Suppressor macrophage (primary cell): ENCODE data around the gene FGF13.

Experiments used
- DNase-seq, 4 experiments: peaks; one replicate each; pipeline ENCODE4 v3.0.0-alpha.2; 2020 to 2022

Gene FGF13

DNA sequence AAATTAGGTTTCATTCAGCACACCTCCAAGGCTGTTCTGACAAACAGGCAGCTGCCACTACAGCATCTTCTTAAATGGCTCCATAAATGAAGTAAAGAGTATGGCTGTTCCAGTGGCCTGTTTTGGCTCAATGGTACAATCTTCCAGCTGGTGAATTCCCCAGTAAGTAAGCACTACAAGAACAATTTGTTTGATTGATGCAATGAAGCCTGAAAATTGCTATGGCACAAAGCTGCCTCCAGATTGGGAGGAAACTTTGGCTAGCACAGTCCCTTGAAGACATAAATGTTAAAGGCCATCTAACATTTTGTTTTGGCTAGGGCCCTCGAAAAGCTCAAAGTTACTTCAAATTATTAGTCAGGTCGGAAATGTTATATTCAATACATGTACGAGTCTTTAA is 47.5 kb downstream of the FGF13 start:
- no peak for DNase-seq

GRCh38 chrX:138651494-138651893 is 60.0 kb downstream of the FGF13 start:
- DNase-seq: no peak

GRCh38 chrX:138648568-138648967 is 62.9 kb downstream of the FGF13 start:
- no peak for DNase-seq

DNA sequence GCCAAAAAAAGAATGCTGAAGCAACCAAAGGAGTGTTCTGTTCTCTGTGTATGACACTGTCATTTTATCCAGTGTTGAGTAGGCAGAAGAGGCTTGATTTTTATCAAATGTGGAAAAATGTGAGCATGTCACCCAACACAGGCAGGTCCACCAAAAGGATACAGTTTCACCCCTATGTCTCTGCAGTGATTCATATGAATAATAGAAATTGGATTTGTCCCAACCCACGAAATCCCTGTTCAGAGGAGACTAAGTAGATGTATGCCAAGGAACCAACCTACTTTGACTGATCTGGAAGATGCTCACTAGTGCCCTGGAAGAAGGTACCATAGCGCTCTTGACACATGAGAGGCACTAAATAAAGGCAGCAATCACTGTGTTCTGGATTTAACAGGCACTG is 72.5 kb downstream of the FGF13 start:
- DNase-seq: no peak
